ENCODE data around the gene ZFYVE1. TPM values are rescaled to one million over a fixed set of nuclear protein-coding genes. Genes with fewer than 3 reads are reported as not detected.

ZFYVE1 gene
- total and polyA plus RNA-seq, 2 donors (not counting 3 experiments of a cell fraction or from before 2014, with no cell fraction given): 27.3 to 29.2 TPM

- no peaks in the 10 kb centered on the region for H3K9me3 ChIP-seq (replicated peaks; ENCODE audit: control insufficient read depth, insufficient read depth, low read length)
Observed at GRCh38 chr14:72965249-72965648, 61.7 kb downstream of the ZFYVE1 start.

GRCh38 chr14:72962829-72963312 lies 64.0 kb downstream of the ZFYVE1 start:
- H3K9me3 ChIP-seq (replicated peaks; ENCODE audit: control insufficient read depth, insufficient read depth, low read length): no peaks in the 10 kb centered on the region
- ChIA-PET CTCF (interaction anchor here (0.8 to 1.8 kb wide), 4 partner anchors 14 to 449 kb away, joined by 3 to 8 read pairs (median 6); partner anchors contain the start of gene DCAF4), POLR2A (no interaction called here)
- no peak overlapping the region for H3K9ac ChIP-seq (replicated peaks; ENCODE audit: extremely low read depth, insufficient read depth, low read length)
- H3K4me1 ChIP-seq (ENCODE audit: control insufficient read depth, extremely low read depth, insufficient read depth, low read length): no peaks in the 10 kb centered on the region
- H3K4me2 ChIP-seq (ENCODE audit: insufficient read depth, low read length): no peak overlapping the region
- no peaks in the 10 kb centered on the region for H3K79me2 ChIP-seq (ENCODE audit: control insufficient read depth, insufficient read depth, low read length)
- no peak for TF ChIP-seq EZH2 (IDR thresholded peaks at IDR 0.05; ENCODE audit: borderline replicate concordance, low read depth, low read length, severe bottlenecking)
- TF ChIP-seq POLR2AphosphoS5 (IDR thresholded peaks at IDR 0.05; ENCODE audit: insufficient read depth, low read depth, low read length): no peak
- TF ChIP-seq POLR2A (IDR thresholded peaks at IDR 0.05; ENCODE audit: low read depth, low read length): no peak
- no peak for TF ChIP-seq CTCF (IDR thresholded peaks at IDR 0.05; ENCODE audit: extremely low read depth in 1 of 2, insufficient read depth in 1 of 2, low read depth in 1 of 2, low read length in 2 of 2)
- no peak for TF ChIP-seq JUN (IDR thresholded peaks at IDR 0.05; ENCODE audit: borderline replicate concordance, insufficient read depth, insufficient read length, low read depth)
- no peak for TF ChIP-seq MAX (IDR thresholded peaks at IDR 0.05; ENCODE audit: insufficient read depth, insufficient read length)
- no peak for TF ChIP-seq MYC (IDR thresholded peaks at IDR 0.05; ENCODE audit: low read depth, low read length)
- TF ChIP-seq FOS (IDR thresholded peaks at IDR 0.05; ENCODE audit: borderline replicate concordance, insufficient read depth, low read length): no peak
- TF ChIP-seq GATA2 (IDR thresholded peaks at IDR 0.05; ENCODE audit: insufficient read depth, insufficient read length, low read depth, low read length): no peak
- DNase-seq (ENCODE audit: low read depth, low spot score): peak; percentile 27
- H3K4me3 ChIP-seq (replicated peaks in 1 of 3; ENCODE audit: insufficient read depth in 1 of 3, low read depth in 1 of 3, low read length in 3 of 3): no peak overlapping the region
- BruUV-seq (replicated peaks): TSS peak; percentile 100
- no peaks in the 10 kb centered on the region for H3K27me3 ChIP-seq (ENCODE audit: control insufficient read depth in 2 of 2, insufficient read depth in 2 of 2, low read length in 2 of 2)
- dilution Hi-C loops (cut with MboI; ENCODE audit: extremely low pct_ligation_motif_present, low sequenced_read_pairs) (no loop called here), intact Hi-C loops (cut with micrococcal nuclease) (no loop called here)
- no peaks in the 10 kb centered on the region for H3K36me3 ChIP-seq (ENCODE audit: control insufficient read depth in 2 of 2, extremely low read depth in 1 of 2, insufficient read depth in 2 of 2, low read length in 2 of 2)
- no peaks in the 10 kb centered on the region for H4K20me1 ChIP-seq (replicated peaks; ENCODE audit: control insufficient read depth, extremely low read depth, insufficient read depth, low read length)
- peak; percentile 67 for FAIRE-seq
- no peaks in the 10 kb centered on the region for H3K9me1 ChIP-seq (replicated peaks; ENCODE audit: control insufficient read depth, extremely low read depth, insufficient read depth, low read length)
- H2AFZ ChIP-seq (ENCODE audit: low read depth, low read length): no peak overlapping the region
- no peak overlapping the region for H3K27ac ChIP-seq (ENCODE audit: insufficient read depth, low read depth, low read length)

More at GRCh38 chr14:72965249-72965648, 61.7 kb downstream of the ZFYVE1 start:
- Histone ChIP-seq H3K4me2 (ENCODE audit: insufficient read depth, low read length) (no peak overlapping the region), H3K4me1 (ENCODE audit: control insufficient read depth, extremely low read depth, insufficient read depth, low read length) (no peaks in the 10 kb centered on the region), H2AFZ (ENCODE audit: low read depth, low read length) (no peak overlapping the region), H3K9ac (replicated peaks; ENCODE audit: extremely low read depth, insufficient read depth, low read length) (no peak overlapping the region), H3K4me3 (replicated peaks in 1 of 3; ENCODE audit: insufficient read depth in 1 of 3, low read depth in 1 of 3, low read length in 3 of 3) (no peak overlapping the region), H3K27me3 (ENCODE audit: control insufficient read depth in 2 of 2, insufficient read depth in 2 of 2, low read length in 2 of 2) (no peaks in the 10 kb centered on the region), H3K79me2 (ENCODE audit: control insufficient read depth, insufficient read depth, low read length) (no peaks in the 10 kb centered on the region), H4K20me1 (replicated peaks; ENCODE audit: control insufficient read depth, extremely low read depth, insufficient read depth, low read length) (no peaks in the 10 kb centered on the region), H3K9me1 (replicated peaks; ENCODE audit: control insufficient read depth, extremely low read depth, insufficient read depth, low read length) (no peaks in the 10 kb centered on the region), H3K36me3 (ENCODE audit: control insufficient read depth in 2 of 2, extremely low read depth in 1 of 2, insufficient read depth in 2 of 2, low read length in 2 of 2) (peaks cover 0 to 4% of the 10 kb centered on the region in 2 experiments), H3K27ac (ENCODE audit: insufficient read depth, low read depth, low read length) (no peak overlapping the region)
- no TSS peak for BruUV-seq (replicated peaks)
- POLR2A ChIA-PET: no interaction called here
- no peak for TF ChIP-seq JUN (IDR thresholded peaks at IDR 0.05; ENCODE audit: borderline replicate concordance, insufficient read depth, insufficient read length, low read depth)
- TF ChIP-seq POLR2A (IDR thresholded peaks at IDR 0.05; ENCODE audit: low read depth, low read length): no peak
- TF ChIP-seq GATA2 (IDR thresholded peaks at IDR 0.05; ENCODE audit: insufficient read depth, insufficient read length, low read depth, low read length): no peak
- TF ChIP-seq EZH2 (IDR thresholded peaks at IDR 0.05; ENCODE audit: borderline replicate concordance, low read depth, low read length, severe bottlenecking): no peak
- TF ChIP-seq MYC (IDR thresholded peaks at IDR 0.05; ENCODE audit: low read depth, low read length): no peak
- no peak for TF ChIP-seq FOS (IDR thresholded peaks at IDR 0.05; ENCODE audit: borderline replicate concordance, insufficient read depth, low read length)
- CTCF ChIA-PET: no interaction called here
- DNase-seq (ENCODE audit: low read depth, low spot score): no peak
- dilution Hi-C loops (cut with MboI; ENCODE audit: extremely low pct_ligation_motif_present, low sequenced_read_pairs): no loop called here
- intact Hi-C loops (cut with micrococcal nuclease): no loop called here
- peak; percentile 63 for FAIRE-seq
